ENCODE results near the gene FBXO3. TPM values are rescaled to one million over a fixed set of nuclear protein-coding genes. Genes with fewer than 3 reads are reported as not detected.

The FBXO3 gene
- total and polyA plus RNA-seq, 2 of the 13 experiments (the other 11 are each of a cell fraction or from before 2014, with no cell fraction given), result 20.4 to 27.6 TPM

- in situ Hi-C loops (cut with HindIII; ENCODE audit: extremely low pct_ligation_motif_present, low pct_unique_long_range_greater_than_20kb) (no loop called here), intact Hi-C loops (cut with micrococcal nuclease; ENCODE audit: unreplicated experiment) (no loop called here)
- Histone ChIP-seq H3K9me3 (ENCODE audit: low read length) (no peaks in the 10 kb centered on the region), H3K4me2 (ENCODE audit: low read depth, low read length) (peak overlapping the region; percentile 43), H2AFZ (ENCODE audit: low read length) (no peak overlapping the region), H3K27ac (ENCODE audit: extremely low read length, insufficient read depth, low read length) (peak overlapping the region; percentile 14), H3K4me3 (replicated peaks in 1 of 3; ENCODE audit: insufficient read depth in 1 of 3, low read depth in 2 of 3, low read length in 3 of 3) (no peak overlapping the region), H3K4me1 (ENCODE audit: insufficient read depth, low read length) (peaks cover 83% of the 10 kb centered on the region), H3K79me2 (ENCODE audit: insufficient read depth, low read length) (no peaks in the 10 kb centered on the region), H3K9ac (ENCODE audit: insufficient read depth, low read depth, low read length) (no peak overlapping the region), H4K20me1 (ENCODE audit: insufficient read depth, low read length) (no peaks in the 10 kb centered on the region; the same call in 1 of the 2 replicates), H3K36me3 (replicated peaks in 1 of 2; ENCODE audit: control insufficient read depth in 1 of 2, insufficient read depth in 2 of 2, low read length in 2 of 2) (no peaks in the 10 kb centered on the region; a peak in 1 of 5 replicates), H3K27me3 (ENCODE audit: control insufficient read depth in 1 of 2, insufficient read depth in 2 of 2, low read length in 2 of 2) (no peaks in the 10 kb centered on the region)
- ChIA-PET CTCF (ENCODE audit: low intra/inter-chr PET ratio, low total read pairs) (no interaction called here), POLR2A (interaction anchor here (2.4 to 4.2 kb wide), 2 partner anchors 13 to 33 kb away, joined by 9 to 81 read pairs; partner anchors contain the start of gene CD59)
- DNase-seq (ENCODE audit: low spot score) (no peak), FAIRE-seq (peak; percentile 77), ATAC-seq (no peak)
- BruUV-seq (replicated peaks), result no TSS peak
- 29% methylated on average over 5 of the region's 5 CpGs for WGBS (ENCODE audit: low lambda C conversion rate)
- TF ChIP-seq ZBTB14 (CRISPR knock-in tag; IDR thresholded peaks at IDR 0.05), result no peak
- peak; percentile 83 for TF ChIP-seq BCL6 (CRISPR knock-in tag; IDR thresholded peaks at IDR 0.05)
- TF ChIP-seq PAXIP1 (CRISPR knock-in tag; conservative IDR thresholded peaks at IDR 0.05), result peak; percentile 30; the same call in 1 of the 2 replicates
- TF ChIP-seq, protein P1, sequence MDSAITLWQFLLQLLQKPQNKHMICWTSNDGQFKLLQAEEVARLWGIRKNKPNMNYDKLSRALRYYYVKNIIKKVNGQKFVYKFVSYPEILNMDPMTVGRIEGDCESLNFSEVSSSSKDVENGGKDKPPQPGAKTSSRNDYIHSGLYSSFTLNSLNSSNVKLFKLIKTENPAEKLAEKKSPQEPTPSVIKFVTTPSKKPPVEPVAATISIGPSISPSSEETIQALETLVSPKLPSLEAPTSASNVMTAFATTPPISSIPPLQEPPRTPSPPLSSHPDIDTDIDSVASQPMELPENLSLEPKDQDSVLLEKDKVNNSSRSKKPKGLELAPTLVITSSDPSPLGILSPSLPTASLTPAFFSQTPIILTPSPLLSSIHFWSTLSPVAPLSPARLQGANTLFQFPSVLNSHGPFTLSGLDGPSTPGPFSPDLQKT (CRISPR knock-in tag; IDR thresholded peaks at IDR 0.05; ENCODE audit: borderline replicate concordance), result no peak
- no peak for TF ChIP-seq ATF7 (IDR thresholded peaks at IDR 0.05)
- TF ChIP-seq ATF7 (CRISPR knock-in tag; IDR thresholded peaks at IDR 0.05), result no peak
- peak; percentile 35; the same call in 1 of the 2 replicates for TF ChIP-seq ARID5B (CRISPR knock-in tag; IDR thresholded peaks at IDR 0.05)
- TF ChIP-seq RCOR2 (CRISPR knock-in tag; IDR thresholded peaks at IDR 0.05), result no peak
- TF ChIP-seq ZNF580 (CRISPR knock-in tag; IDR thresholded peaks at IDR 0.05; ENCODE audit: borderline replicate concordance, low read depth), result no peak
- TF ChIP-seq ZMAT3 (CRISPR knock-in tag; conservative IDR thresholded peaks at IDR 0.05), result no peak
- TF ChIP-seq TRIM24 (CRISPR knock-in tag; IDR thresholded peaks at IDR 0.05), result no peak
- TF ChIP-seq GTF2F1 (IDR thresholded peaks at IDR 0.05; ENCODE audit: low read length), result no peak
- no peak for TF ChIP-seq GABPA (IDR thresholded peaks at IDR 0.05; ENCODE audit: low read depth, low read length)
- no peak for TF ChIP-seq GABPA (CRISPR knock-in tag; IDR thresholded peaks at IDR 0.05; ENCODE audit: low read depth)
- no peak for TF ChIP-seq ZKSCAN1 (IDR thresholded peaks at IDR 0.05; ENCODE audit: low read length)
- no peak for TF ChIP-seq ZSCAN9 (CRISPR knock-in tag; IDR thresholded peaks at IDR 0.05; ENCODE audit: borderline replicate concordance)
- no peak for TF ChIP-seq KAT2B (IDR thresholded peaks at IDR 0.05; ENCODE audit: borderline replicate concordance, low read depth, low read length)
Observed at GRCh38 chr11:33703234-33703633, 71.1 kb downstream of the FBXO3 start.

Data from HepG2 (cell line).